ENCODE measurements around the gene HAUS1.

DNA sequence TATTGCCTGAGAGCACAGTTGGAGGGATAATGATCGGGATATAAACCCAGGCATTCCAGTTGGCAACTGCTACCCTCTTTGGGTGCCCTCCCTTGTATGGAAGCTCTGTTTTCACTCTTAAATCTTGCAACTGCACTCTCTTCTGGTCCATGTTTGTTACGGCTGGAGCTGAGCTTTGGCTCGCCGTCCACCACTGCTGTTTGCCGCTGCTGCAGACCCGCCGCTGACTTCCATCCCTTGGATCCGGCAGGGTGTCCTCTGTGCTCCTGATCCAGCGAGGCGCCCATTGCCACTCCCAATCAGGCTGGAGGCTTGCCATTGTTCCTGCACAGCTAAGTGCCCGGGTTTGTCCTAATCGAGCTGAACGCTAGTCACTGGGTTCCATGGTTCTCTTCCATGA is 60.7 kb downstream of the HAUS1 start:
- TF ChIP-seq, protein P1, sequence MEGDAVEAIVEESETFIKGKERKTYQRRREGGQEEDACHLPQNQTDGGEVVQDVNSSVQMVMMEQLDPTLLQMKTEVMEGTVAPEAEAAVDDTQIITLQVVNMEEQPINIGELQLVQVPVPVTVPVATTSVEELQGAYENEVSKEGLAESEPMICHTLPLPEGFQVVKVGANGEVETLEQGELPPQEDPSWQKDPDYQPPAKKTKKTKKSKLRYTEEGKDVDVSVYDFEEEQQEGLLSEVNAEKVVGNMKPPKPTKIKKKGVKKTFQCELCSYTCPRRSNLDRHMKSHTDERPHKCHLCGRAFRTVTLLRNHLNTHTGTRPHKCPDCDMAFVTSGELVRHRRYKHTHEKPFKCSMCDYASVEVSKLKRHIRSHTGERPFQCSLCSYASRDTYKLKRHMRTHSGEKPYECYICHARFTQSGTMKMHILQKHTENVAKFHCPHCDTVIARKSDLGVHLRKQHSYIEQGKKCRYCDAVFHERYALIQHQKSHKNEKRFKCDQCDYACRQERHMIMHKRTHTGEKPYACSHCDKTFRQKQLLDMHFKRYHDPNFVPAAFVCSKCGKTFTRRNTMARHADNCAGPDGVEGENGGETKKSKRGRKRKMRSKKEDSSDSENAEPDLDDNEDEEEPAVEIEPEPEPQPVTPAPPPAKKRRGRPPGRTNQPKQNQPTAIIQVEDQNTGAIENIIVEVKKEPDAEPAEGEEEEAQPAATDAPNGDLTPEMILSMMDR (IDR thresholded peaks at IDR 0.05) = no peak
- TF ChIP-seq POLR2A (IDR thresholded peaks at IDR 0.05) = no peak
- TF ChIP-seq POLR2AphosphoS5 (IDR thresholded peaks at IDR 0.05) = no peak
